MM.1S (cell line): Measurements from ENCODE around the gene PDF.

Experiments
- CTCF ChIP-seq: fragments of 300-600 bp; sonication (generic); IDR thresholded peaks from 2 replicates; pipeline ENCODE4 v1.5.1; 2016; ENCODE audit warnings: antibody characterized with exemption, low read length, mixed read lengths
- EZH2 ChIP-seq: fragments of 300-600 bp; sonication (generic); optimal IDR thresholded peaks from 2 replicates; pipeline ENCODE3; 2017; ENCODE audit warnings: low read depth, mild to moderate bottlenecking, antibody characterized with exemption, low read length, mixed read lengths
- EZH2phosphoT487 ChIP-seq: fragments of 300-600 bp; sonication (generic); IDR thresholded peaks from 2 replicates; pipeline ENCODE4 v1.6.1; 2018; ENCODE audit warnings: antibody characterized with exemption, low read length

GRCh38 chr16:69346683-69347082 lies 16.3 kb upstream of the PDF start:
- no peak for TF ChIP-seq CTCF
- no peak for TF ChIP-seq EZH2
- no peak for TF ChIP-seq EZH2phosphoT487
